CD4-positive, alpha-beta T cell treated with Interleukin-21 for 1 hour (primary cell): ENCODE results near the gene CSF1.

Experiments
- DNase-seq: peaks from one replicate; pipeline ENCODE4 v3.0.0-alpha.2; 2020

Gene CSF1

GRCh38 chr1:109923946-109924275, 13.3 kb downstream of the CSF1 start:
- no peak for DNase-seq

GRCh38 chr1:109924316-109924715, 13.7 kb downstream of the CSF1 start:
- DNase-seq = no peak

- no peak for DNase-seq
These were observed 14.7 kb downstream of the CSF1 start for GRCh38 chr1:109925159-109925990.

GRCh38 chr1:109926662-109927300, 16.1 kb downstream of the CSF1 start:
- no peak for DNase-seq

- DNase-seq = no peak
These were observed 16.7 kb downstream of the CSF1 start for GRCh38 chr1:109927356-109927755.

GRCh38 chr1:109927911-109928321, 17.3 kb downstream of the CSF1 start:
- DNase-seq = no peak

GRCh38 chr1:109928591-109929111, 18.0 kb downstream of the CSF1 start:
- no peak for DNase-seq

- no peak for DNase-seq
These were observed 18.5 kb downstream of the CSF1 start for GRCh38 chr1:109929170-109929569.

GRCh38 chr1:109929588-109930251, 19.1 kb downstream of the CSF1 start:
- no peak for DNase-seq

- no peak for DNase-seq
These were observed 19.8 kb downstream of the CSF1 start for GRCh38 chr1:109930252-109930993.

GRCh38 chr1:109931189-109931731, 20.6 kb downstream of the CSF1 start:
- no peak for DNase-seq

GRCh38 chr1:109931911-109932636, 21.4 kb downstream of the CSF1 start:
- no peak for DNase-seq

GRCh38 chr1:109932679-109933078, 22.0 kb downstream of the CSF1 start:
- DNase-seq = no peak

- DNase-seq = no peak
These were observed 23.4 kb downstream of the CSF1 start for GRCh38 chr1:109933856-109934711.

- no peak for DNase-seq
These were observed 24.8 kb downstream of the CSF1 start for GRCh38 chr1:109935451-109935900.

- no peak for DNase-seq
These were observed 27.1 kb downstream of the CSF1 start for GRCh38 chr1:109937738-109938137.

GRCh38 chr1:109938556-109938955, 27.9 kb downstream of the CSF1 start:
- DNase-seq = no peak

- no peak for DNase-seq
These were observed 31.8 kb downstream of the CSF1 start for GRCh38 chr1:109942434-109942833.

GRCh38 chr1:109944541-109944940, 33.9 kb downstream of the CSF1 start:
- no peak for DNase-seq

GRCh38 chr1:109946511-109946910, 35.9 kb downstream of the CSF1 start:
- no peak for DNase-seq
